Measurements from ENCODE around the gene ZNF276. TPM values are rescaled to one million over a fixed set of nuclear protein-coding genes. Genes with fewer than 3 reads are reported as not detected.

Gene ZNF276
- polyA plus RNA-seq, 3 donors = 2.2 to 54.5 (median 3.2) TPM

GRCh38 chr16:89691986-89692569 lies 29.3 kb upstream of the ZNF276 start:
- peaks cover 8% of the 10 kb centered on the region in 2 donors for H3K4me1 ChIP-seq (ENCODE audit: control insufficient read depth in 1 of 2, insufficient read depth in 2 of 2, low read length in 2 of 2)
- intact Hi-C loops (cut with micrococcal nuclease) = no loop called here
- H3K27ac ChIP-seq (ENCODE audit: low read depth in 1 of 2, low read length in 2 of 2) = no peak overlapping the region
- no peak overlapping the region for H3K4me3 ChIP-seq (replicated peaks in 1 of 3; ENCODE audit: low read depth in 2 of 3, low read length in 3 of 3)
- H3K4me3 Mint-ChIP-seq = no peak overlapping the region
- no peak for TF ChIP-seq CTCF (IDR thresholded peaks at IDR 0.05)
- peaks cover 0 to 3% (median 0%) of the 10 kb centered on the region in 3 donors for H3K27me3 Mint-ChIP-seq (ENCODE audit: low read depth in 3 of 3)
- H3K79me2 ChIP-seq (ENCODE audit: insufficient read depth, low read length) = peaks cover 22% of the 10 kb centered on the region
- H3K36me3 Mint-ChIP-seq = peaks cover 42 to 69% of the 10 kb centered on the region in 2 donors
- no peak overlapping the region for H3K9ac ChIP-seq (ENCODE audit: insufficient read depth, low read length, poor library complexity, severe bottlenecking)
- peaks cover 19% of the 10 kb centered on the region for H4K20me1 ChIP-seq (ENCODE audit: insufficient read depth, low read length)
- H3K4me2 ChIP-seq (replicated peaks; ENCODE audit: extremely low read depth, low read length, poor library complexity, severe bottlenecking) = no peak overlapping the region
- H3K9me3 ChIP-seq (replicated peaks in 1 of 2; ENCODE audit: control insufficient read depth in 1 of 2, insufficient read depth in 1 of 2, low read length in 2 of 2) = no peaks in the 10 kb centered on the region
- peaks cover 7% of the 10 kb centered on the region for H3K4me1 Mint-ChIP-seq
- 98% methylated on average over 13 of the region's 13 CpGs for WGBS (ENCODE audit: insufficient coverage)
- DNase-seq = no peak
- no peaks in the 10 kb centered on the region for H3K27me3 ChIP-seq (ENCODE audit: control insufficient read depth in 2 of 2, insufficient read depth in 2 of 2, low read length in 2 of 2)
- H3K9me3 Mint-ChIP-seq = no peaks in the 10 kb centered on the region
- no peak overlapping the region for H3K27ac Mint-ChIP-seq
- no peak overlapping the region for H2AFZ ChIP-seq (ENCODE audit: insufficient read depth, low read depth, low read length, poor library complexity, severe bottlenecking)
- H3K36me3 ChIP-seq (replicated peaks in 1 of 2; ENCODE audit: control insufficient read depth in 1 of 2, insufficient read depth in 2 of 2, low read length in 2 of 2) = peaks cover 54 to 66% of the 10 kb centered on the region in 2 donors

GRCh38 chr16:89693289-89693731 lies 28.0 kb upstream of the ZNF276 start:
- H3K36me3 ChIP-seq (replicated peaks in 1 of 2; ENCODE audit: control insufficient read depth in 1 of 2, insufficient read depth in 2 of 2, low read length in 2 of 2) = peaks cover 57 to 73% of the 10 kb centered on the region in 2 donors
- no peaks in the 10 kb centered on the region for H3K27me3 ChIP-seq (ENCODE audit: control insufficient read depth in 2 of 2, insufficient read depth in 2 of 2, low read length in 2 of 2)
- peaks cover 0 to 3% (median 2%) of the 10 kb centered on the region in 3 donors for H3K27me3 Mint-ChIP-seq (ENCODE audit: low read depth in 3 of 3)
- no peaks in the 10 kb centered on the region for H3K9me3 Mint-ChIP-seq
- no peak overlapping the region for H3K27ac Mint-ChIP-seq
- no peak overlapping the region for H3K4me3 ChIP-seq (replicated peaks in 1 of 3; ENCODE audit: low read depth in 2 of 3, low read length in 3 of 3)
- no peak overlapping the region for H3K27ac ChIP-seq (ENCODE audit: low read depth in 1 of 2, low read length in 2 of 2)
- no peak overlapping the region for H3K4me3 Mint-ChIP-seq
- no peaks in the 10 kb centered on the region for H3K4me1 Mint-ChIP-seq
- no peaks in the 10 kb centered on the region for H3K9me3 ChIP-seq (replicated peaks in 1 of 2; ENCODE audit: control insufficient read depth in 1 of 2, insufficient read depth in 1 of 2, low read length in 2 of 2)
- WGBS (ENCODE audit: insufficient coverage) = 94% methylated on average over 10 of the region's 11 CpGs
- H3K79me2 ChIP-seq (ENCODE audit: insufficient read depth, low read length) = peaks cover 10% of the 10 kb centered on the region
- peaks cover 31% of the 10 kb centered on the region for H4K20me1 ChIP-seq (ENCODE audit: insufficient read depth, low read length)
- H3K36me3 Mint-ChIP-seq = peaks cover 42 to 69% of the 10 kb centered on the region in 2 donors
- intact Hi-C loops (cut with micrococcal nuclease) = no loop called here
- H2AFZ ChIP-seq (ENCODE audit: insufficient read depth, low read depth, low read length, poor library complexity, severe bottlenecking) = no peak overlapping the region
- no peak for TF ChIP-seq CTCF (IDR thresholded peaks at IDR 0.05)
- H3K9ac ChIP-seq (ENCODE audit: insufficient read depth, low read length, poor library complexity, severe bottlenecking) = no peak overlapping the region
- H3K4me1 ChIP-seq (ENCODE audit: control insufficient read depth in 1 of 2, insufficient read depth in 2 of 2, low read length in 2 of 2) = no peaks in the 10 kb centered on the region
- DNase-seq = peak in 1 of 3 donors; percentile 4
- H3K4me2 ChIP-seq (replicated peaks; ENCODE audit: extremely low read depth, low read length, poor library complexity, severe bottlenecking) = no peak overlapping the region

Measured in CD14-positive monocyte (primary cell).